Measurements from ENCODE around the gene LIPT2.
"Not testable (repeated sequence)": the region's sequence is repeated elsewhere in the genome, so short reads cannot be mapped to it uniquely, and the experiment has no call there.

LIPT2 gene

GRCh38 chr11:74492974-74493790 is at the start of gene LIPT2:
LIPT2 (minus strand) TSS chr11:74493724; CDS start chr11:74493703, 21 bp downstream.
- DNase-seq = peak; percentile 88

GRCh38 chr11:74541466-74541865 is 47.9 kb upstream of the LIPT2 start:
- DNase-seq = no peak

DNA sequence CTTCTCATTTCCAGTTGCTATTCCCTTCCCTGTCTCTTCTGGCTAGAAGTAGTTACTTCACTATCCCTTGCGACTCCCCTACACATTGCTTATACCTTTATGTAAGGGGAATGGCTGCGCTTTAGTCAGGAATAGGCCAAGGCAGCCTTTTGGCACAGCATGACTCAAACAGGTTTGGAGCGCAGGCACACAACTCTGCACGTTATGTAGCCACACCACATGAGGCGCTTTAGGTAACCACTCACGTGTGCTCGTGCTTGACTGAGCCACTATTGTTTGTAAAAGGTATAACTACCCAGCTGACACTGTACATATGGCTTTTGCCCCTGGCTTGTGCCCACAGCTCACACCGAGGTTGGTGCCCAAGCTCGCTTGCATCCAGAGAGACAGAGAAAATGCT is 46.7 kb upstream of the LIPT2 start:
- no peak for DNase-seq

GRCh38 chr11:74538680-74539079 is 45.2 kb upstream of the LIPT2 start:
- no peak for DNase-seq

GRCh38 chr11:74535371-74536160 is 42.0 kb upstream of the LIPT2 start:
- DNase-seq = no peak

- not testable (repeated sequence) for DNase-seq
These were observed 41.4 kb upstream of the LIPT2 start for GRCh38 chr11:74534946-74535275.

DNA sequence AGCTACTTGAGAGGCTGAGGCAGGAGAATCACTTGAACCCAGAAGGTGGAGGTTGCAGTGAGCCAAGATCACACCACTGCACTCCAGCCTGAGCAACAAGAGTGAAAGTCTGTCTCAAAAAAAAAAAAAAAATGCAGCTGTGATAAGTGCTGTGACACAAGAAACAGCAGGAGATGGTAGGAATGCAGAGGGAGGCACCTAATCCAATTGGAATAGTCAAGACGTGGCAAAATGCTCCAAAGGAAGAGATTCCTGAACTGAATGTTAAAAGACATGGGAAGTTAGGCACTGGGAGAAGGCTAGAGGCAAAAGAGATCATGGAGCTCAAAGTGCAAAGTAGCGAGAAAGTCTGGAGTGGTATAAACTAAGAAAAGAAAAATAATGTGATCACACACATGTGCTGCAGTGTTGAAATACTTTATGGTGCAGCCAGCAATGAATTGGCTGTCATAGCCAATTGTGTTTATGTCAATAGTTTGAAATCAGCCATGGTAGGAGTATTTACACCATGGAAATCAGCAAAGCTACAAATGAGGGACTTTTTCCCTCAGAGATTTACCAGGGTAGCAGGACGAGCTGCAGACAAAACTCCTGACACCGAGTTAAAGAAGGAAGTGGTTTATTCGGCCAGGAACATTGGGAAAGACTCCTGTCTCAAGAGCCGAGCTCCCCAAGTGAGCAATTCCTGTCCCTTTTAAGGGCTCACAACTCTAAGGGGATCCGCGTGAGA is 40.9 kb upstream of the LIPT2 start:
- DNase-seq = no peak

DNA sequence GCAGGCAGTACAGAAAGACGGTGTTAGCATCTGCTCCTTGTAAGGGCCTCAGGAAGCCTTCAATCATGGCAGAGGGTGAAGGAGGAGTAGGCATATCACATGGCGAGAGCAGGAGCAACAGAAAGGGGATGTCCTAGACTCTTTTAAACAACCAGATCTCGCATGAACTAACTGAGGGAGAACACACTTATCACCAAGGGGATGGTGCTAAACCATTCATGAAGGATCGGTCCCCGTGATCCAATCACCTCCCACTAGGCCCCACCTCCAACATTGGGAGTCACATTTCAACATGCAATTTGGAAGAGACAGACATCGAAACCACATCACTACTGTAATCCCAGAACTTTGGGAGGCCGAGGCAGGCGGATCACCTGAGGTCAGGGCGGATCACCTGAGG is 39.9 kb upstream of the LIPT2 start:
- DNase-seq = no peak

- DNase-seq = no peak
These were observed 39.1 kb upstream of the LIPT2 start for GRCh38 chr11:74532501-74533246.

- DNase-seq = no peak
These were observed 31.5 kb upstream of the LIPT2 start for GRCh38 chr11:74524978-74525377.

DNA sequence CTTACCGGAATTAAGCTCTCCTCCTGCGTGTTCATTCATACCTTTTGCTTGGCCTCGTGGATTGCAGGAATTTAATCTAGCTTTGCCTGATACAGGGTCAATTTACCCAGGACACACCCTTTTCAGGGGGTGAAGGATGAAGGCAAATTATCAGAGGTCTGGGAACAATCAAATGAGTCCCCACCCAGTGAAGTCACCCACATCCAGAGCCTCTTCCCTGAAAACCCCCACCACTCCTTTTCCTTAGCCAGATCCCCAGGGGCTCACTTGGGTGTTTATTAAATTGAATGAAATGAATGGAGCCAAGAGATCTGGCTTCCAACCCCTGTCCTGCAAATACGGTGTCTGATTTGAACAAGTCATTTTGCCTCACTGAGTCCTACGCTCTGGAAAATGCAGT is 31.0 kb upstream of the LIPT2 start:
- no peak for DNase-seq

GRCh38 chr11:74522776-74523175 is 29.3 kb upstream of the LIPT2 start:
- DNase-seq = no peak

- DNase-seq = no peak
These were observed 28.2 kb upstream of the LIPT2 start for GRCh38 chr11:74521666-74522252.

DNA sequence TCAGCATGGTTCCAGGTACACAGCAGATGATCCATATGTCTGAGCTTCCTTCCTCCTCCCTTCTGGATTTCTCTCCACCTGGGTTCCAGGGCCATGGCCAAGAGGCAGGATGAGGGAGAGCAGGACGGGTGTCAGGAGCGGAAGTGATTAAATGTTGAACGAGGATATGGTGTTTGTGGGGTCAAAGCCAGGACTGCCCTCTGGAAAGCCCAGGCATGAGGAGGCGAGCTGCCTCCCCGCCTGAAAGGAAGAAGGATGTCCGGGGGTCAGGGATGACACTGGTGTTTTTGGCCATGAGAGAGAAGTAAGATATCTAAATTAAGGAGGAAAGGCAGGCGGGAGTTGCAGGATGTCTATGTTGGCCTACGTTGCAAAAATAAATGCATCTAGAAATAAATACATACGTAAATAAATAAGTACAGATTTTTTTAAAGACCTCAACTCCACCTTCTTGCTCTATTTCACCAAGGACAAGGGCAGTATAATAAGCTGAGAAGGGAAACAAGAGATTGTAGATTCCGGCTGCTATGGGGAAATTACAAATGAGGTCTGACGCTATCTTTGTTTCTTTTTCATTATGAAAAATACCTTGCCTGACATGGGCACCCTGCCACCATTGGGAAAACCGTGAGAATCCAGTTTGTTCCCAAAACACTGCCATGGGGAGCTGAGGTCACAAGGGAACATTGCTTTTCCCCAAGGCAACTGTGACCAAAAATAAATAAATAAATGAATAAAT is 27.6 kb upstream of the LIPT2 start:
- no peak for DNase-seq

DNA sequence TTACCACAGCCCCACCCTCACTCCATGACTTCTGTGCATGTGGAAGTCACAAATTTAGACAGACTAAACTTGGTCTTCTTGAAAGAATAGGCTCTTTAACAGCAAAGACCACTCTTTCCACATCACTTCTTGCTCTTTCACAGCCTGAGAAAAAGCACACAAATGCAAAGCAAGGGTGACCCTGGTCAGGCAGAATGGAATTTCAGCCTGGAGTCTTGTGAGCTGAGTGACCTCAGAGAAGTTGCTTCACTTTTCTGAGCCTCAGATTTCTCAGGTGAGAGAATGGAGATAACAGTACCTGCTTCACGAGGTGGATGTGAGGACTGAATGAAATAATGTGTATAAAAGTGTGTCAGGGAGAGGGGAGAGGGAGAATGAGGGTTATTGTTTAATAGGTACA is 26.8 kb upstream of the LIPT2 start:
- no peak for DNase-seq

GRCh38 chr11:74519710-74520109 is 26.2 kb upstream of the LIPT2 start:
- DNase-seq = no peak

DNA sequence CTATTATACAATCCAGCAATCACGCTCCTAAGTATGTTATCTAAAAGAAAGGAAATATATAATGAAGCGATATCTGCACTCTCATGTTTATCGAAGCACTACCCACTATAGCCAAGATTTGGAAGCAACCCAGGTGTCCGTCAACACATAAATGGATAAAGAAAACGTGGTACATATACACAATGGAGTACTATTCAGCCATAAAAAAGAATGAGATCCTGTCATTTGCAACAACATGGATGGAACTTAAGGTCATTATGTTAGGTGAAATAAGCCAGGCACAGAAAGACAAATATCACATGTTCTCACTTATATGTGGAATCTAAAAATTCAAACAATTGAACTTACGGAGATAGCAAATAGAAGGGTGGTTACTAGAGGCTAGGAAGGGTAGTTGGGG is 24.1 kb upstream of the LIPT2 start:
- not testable (repeated sequence) for DNase-seq

GRCh38 chr11:74507582-74507981 is 14.1 kb upstream of the LIPT2 start:
- DNase-seq = no peak

DNA sequence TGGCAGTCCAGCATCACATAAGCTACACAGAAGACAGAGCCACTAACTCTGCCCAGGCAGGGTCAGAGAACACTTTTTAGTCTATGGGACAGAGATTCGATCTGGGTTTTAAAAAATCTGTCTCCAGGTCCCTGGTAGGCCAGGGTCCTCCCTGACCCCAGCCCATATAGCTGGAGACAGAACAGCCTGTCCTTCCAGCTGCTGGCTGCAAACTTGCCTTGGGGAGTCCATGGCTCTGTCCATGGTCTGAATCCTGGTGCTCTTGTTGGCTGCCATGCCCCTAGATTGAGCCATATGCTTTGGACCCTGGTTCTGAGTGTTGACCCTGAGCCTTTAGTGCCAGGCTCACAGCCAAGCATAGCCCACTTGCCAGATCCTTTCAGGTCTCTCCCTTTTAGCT is 13.3 kb upstream of the LIPT2 start:
- no peak for DNase-seq

DNA sequence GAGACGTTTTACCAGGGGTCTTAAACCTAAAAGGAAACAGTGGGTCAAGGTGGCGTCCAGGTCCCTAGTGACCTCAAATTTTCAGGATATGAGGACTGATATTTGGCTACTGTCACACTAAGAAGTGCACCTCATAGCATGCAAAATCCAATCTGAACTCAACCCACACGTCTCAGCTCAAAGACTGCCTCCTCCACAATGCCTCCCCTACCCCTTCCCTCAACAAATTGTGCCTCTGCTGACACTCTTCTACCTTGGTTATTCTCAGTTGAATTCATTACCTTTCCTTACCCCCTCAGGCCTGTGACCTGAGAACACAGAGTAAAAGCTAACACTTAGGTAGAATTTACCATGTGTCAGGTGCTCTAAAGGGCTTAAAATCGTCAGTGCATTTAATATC is 12.4 kb upstream of the LIPT2 start:
- no peak for DNase-seq

DNA sequence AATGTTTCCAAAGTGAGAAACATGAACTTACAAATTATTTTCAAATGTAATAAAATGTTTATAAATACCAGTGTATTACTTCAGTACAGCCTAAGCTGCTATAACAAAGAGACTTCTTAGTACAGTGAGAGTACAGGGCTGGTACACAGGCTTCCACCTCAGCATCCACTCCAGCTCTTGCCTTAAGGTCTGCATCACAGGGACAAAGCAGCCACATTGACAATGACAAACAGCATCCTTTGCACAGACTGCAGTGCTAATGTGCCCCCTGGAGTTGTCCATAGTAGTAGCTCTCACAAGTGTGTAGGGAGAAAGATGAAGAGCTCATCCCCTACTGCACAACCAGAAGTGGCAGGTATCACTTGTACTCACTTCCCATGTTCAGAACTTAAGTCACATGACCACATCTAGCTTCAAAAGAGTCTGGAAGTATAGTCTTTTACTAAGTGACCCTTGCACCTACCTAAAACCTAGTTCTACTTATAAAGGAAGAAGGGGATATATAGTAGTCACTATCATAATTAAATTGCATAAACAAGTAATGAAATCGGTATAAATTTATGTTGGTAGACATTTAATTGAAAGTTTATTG is 10.7 kb upstream of the LIPT2 start:
- no peak for DNase-seq
